GM23338 (cell line): ENCODE results near the gene RORB. TPM values are rescaled to one million over a fixed set of nuclear protein-coding genes. Genes with fewer than 3 reads are reported as not detected.

ENCODE experiments used
- ATAC-seq: fragments of 200-7000 bp; cut with Tn5 transposase; 3 replicates; pipeline ENCODE4 v1.9.1; 2020
- DNase-seq: peaks from one replicate; pipeline ENCODE4 v3.0.0-alpha.2; 2015; ENCODE audit warnings: low spot score
- H2AFZ ChIP-seq: fragments of 200-600 bp; sonication (generic); 2 replicates; pipeline ENCODE4 v1.8.0; 2016; ENCODE audit warnings: antibody characterized with exemption, mild to moderate bottlenecking, moderate library complexity
- H3F3A ChIP-seq: fragments of 200-600 bp; sonication (generic); replicated peaks from 2 replicates; pipeline ENCODE4 v1.8.0; 2017; ENCODE audit warnings: antibody characterized with exemption, mixed run types, low read depth
- H3K27ac ChIP-seq: fragments of 200-600 bp; sonication (generic); 2 replicates; pipeline ENCODE4 v1.6.1; 2016; ENCODE audit warnings: low read depth
- H3K27me3 ChIP-seq: fragments of 200-600 bp; sonication (generic); 2 replicates; pipeline ENCODE4 v1.8.0; 2016; ENCODE audit warnings: mild to moderate bottlenecking, mixed run types, moderate library complexity; ENCODE audit not compliant: insufficient read depth
- H3K36me3 ChIP-seq: fragments of 200-600 bp; sonication (generic); 2 replicates; pipeline ENCODE4 v1.8.0; 2016; ENCODE audit warnings: mild to moderate bottlenecking; ENCODE audit not compliant: insufficient read depth
- H3K4me1 ChIP-seq: fragments of 200-600 bp; sonication (generic); 2 replicates; pipeline ENCODE4 v1.8.0; 2016; ENCODE audit warnings: mild to moderate bottlenecking, moderate library complexity; ENCODE audit not compliant: insufficient read depth
- H3K4me2 ChIP-seq: fragments of 200-600 bp; sonication (generic); 2 replicates; pipeline ENCODE4 v1.7.1; 2017; ENCODE audit warnings: mixed run types
- H3K4me3 ChIP-seq: fragments of 200-600 bp; sonication (generic); 2 replicates; pipeline ENCODE4 v1.6.1; 2016; ENCODE audit warnings: mixed run types
- H3K79me2 ChIP-seq: fragments of 200-600 bp; sonication (generic); replicated peaks from 2 replicates; pipeline ENCODE4 v1.8.0; 2017; ENCODE audit warnings: mild to moderate bottlenecking; ENCODE audit not compliant: insufficient read depth
- H3K9me2 ChIP-seq: fragments of 200-600 bp; sonication (generic); 2 replicates; pipeline ENCODE4 v1.8.0; 2017; ENCODE audit not compliant: insufficient read depth
- H4K20me1 ChIP-seq: fragments of 200-600 bp; sonication (generic); replicated peaks from 2 replicates; pipeline ENCODE4 v1.8.0; 2017; ENCODE audit warnings: mild to moderate bottlenecking; ENCODE audit not compliant: insufficient read depth
- H3K27ac Mint-ChIP-seq: 2 replicates; pipeline ENCODE4 v1.8.0; 2020; ENCODE audit warnings: inconsistent platforms, mild to moderate bottlenecking, moderate library complexity, mixed read lengths
- H3K27me3 Mint-ChIP-seq: 3 replicates; pipeline ENCODE4 v1.8.0; 2022; ENCODE audit warnings: low read depth, mild to moderate bottlenecking, moderate library complexity, mixed read lengths, inconsistent platforms; ENCODE audit not compliant: insufficient read depth, poor library complexity
- H3K36me3 Mint-ChIP-seq: 3 replicates; pipeline ENCODE4 v1.8.0; 2021; ENCODE audit warnings: low read depth, mild to moderate bottlenecking, inconsistent platforms, moderate library complexity, mixed read lengths
- H3K4me1 Mint-ChIP-seq: 3 replicates; pipeline ENCODE4 v1.8.0; 2020; ENCODE audit warnings: mild to moderate bottlenecking, inconsistent platforms, mixed read lengths
- H3K4me3 Mint-ChIP-seq: 3 replicates; pipeline ENCODE4 v1.8.0; 2021; ENCODE audit warnings: moderate library complexity, mild to moderate bottlenecking, inconsistent platforms, mixed read lengths
- H3K9me3 Mint-ChIP-seq: 3 replicates; pipeline ENCODE4 v1.8.0; 2020; ENCODE audit warnings: moderate library complexity, mild to moderate bottlenecking, inconsistent platforms, mixed read lengths
- CREB1 ChIP-seq: fragments of 250-450 bp; sonication (Bioruptor Pico); IDR thresholded peaks from 2 replicates; pipeline ENCODE4 v1.5.0; 2020; ENCODE audit warnings: low read depth, mild to moderate bottlenecking, moderate library complexity
- EZH2 ChIP-seq: fragments of 200-600 bp; sonication (generic); IDR thresholded peaks from one replicate; pipeline ENCODE4 v1.8.0; 2017; ENCODE audit warnings: antibody characterized with exemption, mild to moderate bottlenecking, low read depth; ENCODE audit not compliant: unreplicated experiment
- EZH2phosphoT487 ChIP-seq: fragments of 200-600 bp; sonication (generic); IDR thresholded peaks from one replicate; pipeline ENCODE4 v1.8.1; 2018; ENCODE audit warnings: antibody characterized with exemption; ENCODE audit not compliant: unreplicated experiment
- JUNB ChIP-seq: IDR thresholded peaks from one replicate; pipeline ENCODE4 v1.6.1; 2016; ENCODE audit warnings: antibody characterized with exemption; ENCODE audit not compliant: unreplicated experiment
- STAT1 ChIP-seq: IDR thresholded peaks from one replicate; pipeline ENCODE4 v1.6.1; 2016; ENCODE audit warnings: antibody characterized with exemption; ENCODE audit not compliant: unreplicated experiment
- ZNF331 ChIP-seq: fragments of 250-450 bp; sonication (Bioruptor Pico); IDR thresholded peaks from 2 replicates; pipeline ENCODE4 v1.5.0; 2020; ENCODE audit warnings: low read depth, mild to moderate bottlenecking, moderate library complexity
- polyA plus RNA-seq: library from polyadenylated mRNA; unstranded; fragments of >200 nt; fragmentation: Nextera tagmentation; extraction: Ambion mirVana; gene quantifications from 2 replicates; pipeline ENCODE4 v1.2.1, GENCODE V29; 2016
- total RNA-seq: library from RNA; depleted of rRNA; stranded (reverse); fragments of >200 nt; shearing (Covaris generic); gene quantifications from 2 replicates; pipeline ENCODE4 v1.2.3, GENCODE V29; 2014
- TF ChIP-seq, protein P1 (sequence below): IDR thresholded peaks from one replicate; pipeline ENCODE4 v1.6.1; 2018; ENCODE audit warnings: antibody characterized with exemption; ENCODE audit not compliant: unreplicated experiment
- TF ChIP-seq, protein P2 (sequence below), 2 experiments: fragments of 200-600 bp in 1 of 2; sonication (generic) in 1 of 2; conservative IDR thresholded peaks; 2 replicates each; pipeline versions ENCODE4 v1.5.1 to v1.6.1; 2016 to 2017; ENCODE audit warnings: antibody characterized with exemption in 2 of 2, low read depth in 2 of 2, mild to moderate bottlenecking in 2 of 2, moderate library complexity in 1 of 2
- TF ChIP-seq, protein P3 (sequence below): fragments of 250-450 bp; sonication (Bioruptor Pico); IDR thresholded peaks from 2 replicates; pipeline ENCODE4 v1.5.0; 2020; ENCODE audit warnings: mild to moderate bottlenecking, moderate library complexity

RORB gene
- total and polyA plus RNA-seq, 2 experiments from 2014 or later = 1.2 to 4.5 TPM

DNA sequence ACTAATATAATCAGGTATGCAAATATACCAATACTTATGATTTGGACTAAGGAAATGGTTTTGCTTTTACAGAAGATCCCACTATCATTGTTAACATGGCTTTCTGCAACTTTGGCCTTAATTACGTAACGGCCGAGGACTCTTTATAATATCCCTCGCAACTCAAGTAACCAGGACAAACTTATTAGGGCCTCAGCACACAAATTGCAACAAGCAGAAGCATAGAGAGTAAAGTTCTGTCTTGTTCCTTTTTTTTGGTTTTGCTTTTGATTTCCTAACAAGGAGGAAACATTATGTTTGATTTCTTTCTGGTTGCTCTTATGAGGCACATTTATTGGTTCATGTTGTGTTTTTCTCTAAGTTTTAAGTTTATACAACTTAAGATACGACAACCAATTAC is 60.4 kb downstream of the RORB start (continued):
- TF ChIP-seq, protein P1, sequence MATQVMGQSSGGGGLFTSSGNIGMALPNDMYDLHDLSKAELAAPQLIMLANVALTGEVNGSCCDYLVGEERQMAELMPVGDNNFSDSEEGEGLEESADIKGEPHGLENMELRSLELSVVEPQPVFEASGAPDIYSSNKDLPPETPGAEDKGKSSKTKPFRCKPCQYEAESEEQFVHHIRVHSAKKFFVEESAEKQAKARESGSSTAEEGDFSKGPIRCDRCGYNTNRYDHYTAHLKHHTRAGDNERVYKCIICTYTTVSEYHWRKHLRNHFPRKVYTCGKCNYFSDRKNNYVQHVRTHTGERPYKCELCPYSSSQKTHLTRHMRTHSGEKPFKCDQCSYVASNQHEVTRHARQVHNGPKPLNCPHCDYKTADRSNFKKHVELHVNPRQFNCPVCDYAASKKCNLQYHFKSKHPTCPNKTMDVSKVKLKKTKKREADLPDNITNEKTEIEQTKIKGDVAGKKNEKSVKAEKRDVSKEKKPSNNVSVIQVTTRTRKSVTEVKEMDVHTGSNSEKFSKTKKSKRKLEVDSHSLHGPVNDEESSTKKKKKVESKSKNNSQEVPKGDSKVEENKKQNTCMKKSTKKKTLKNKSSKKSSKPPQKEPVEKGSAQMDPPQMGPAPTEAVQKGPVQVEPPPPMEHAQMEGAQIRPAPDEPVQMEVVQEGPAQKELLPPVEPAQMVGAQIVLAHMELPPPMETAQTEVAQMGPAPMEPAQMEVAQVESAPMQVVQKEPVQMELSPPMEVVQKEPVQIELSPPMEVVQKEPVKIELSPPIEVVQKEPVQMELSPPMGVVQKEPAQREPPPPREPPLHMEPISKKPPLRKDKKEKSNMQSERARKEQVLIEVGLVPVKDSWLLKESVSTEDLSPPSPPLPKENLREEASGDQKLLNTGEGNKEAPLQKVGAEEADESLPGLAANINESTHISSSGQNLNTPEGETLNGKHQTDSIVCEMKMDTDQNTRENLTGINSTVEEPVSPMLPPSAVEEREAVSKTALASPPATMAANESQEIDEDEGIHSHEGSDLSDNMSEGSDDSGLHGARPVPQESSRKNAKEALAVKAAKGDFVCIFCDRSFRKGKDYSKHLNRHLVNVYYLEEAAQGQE = no peak
- TF ChIP-seq, protein P2, sequence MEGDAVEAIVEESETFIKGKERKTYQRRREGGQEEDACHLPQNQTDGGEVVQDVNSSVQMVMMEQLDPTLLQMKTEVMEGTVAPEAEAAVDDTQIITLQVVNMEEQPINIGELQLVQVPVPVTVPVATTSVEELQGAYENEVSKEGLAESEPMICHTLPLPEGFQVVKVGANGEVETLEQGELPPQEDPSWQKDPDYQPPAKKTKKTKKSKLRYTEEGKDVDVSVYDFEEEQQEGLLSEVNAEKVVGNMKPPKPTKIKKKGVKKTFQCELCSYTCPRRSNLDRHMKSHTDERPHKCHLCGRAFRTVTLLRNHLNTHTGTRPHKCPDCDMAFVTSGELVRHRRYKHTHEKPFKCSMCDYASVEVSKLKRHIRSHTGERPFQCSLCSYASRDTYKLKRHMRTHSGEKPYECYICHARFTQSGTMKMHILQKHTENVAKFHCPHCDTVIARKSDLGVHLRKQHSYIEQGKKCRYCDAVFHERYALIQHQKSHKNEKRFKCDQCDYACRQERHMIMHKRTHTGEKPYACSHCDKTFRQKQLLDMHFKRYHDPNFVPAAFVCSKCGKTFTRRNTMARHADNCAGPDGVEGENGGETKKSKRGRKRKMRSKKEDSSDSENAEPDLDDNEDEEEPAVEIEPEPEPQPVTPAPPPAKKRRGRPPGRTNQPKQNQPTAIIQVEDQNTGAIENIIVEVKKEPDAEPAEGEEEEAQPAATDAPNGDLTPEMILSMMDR (conservative IDR thresholded peaks at IDR 0.05; ENCODE audit: low read depth in 2 of 2) = no peak
- TF ChIP-seq ZNF331 = no peak
- no peak for TF ChIP-seq EZH2
- no peak for TF ChIP-seq CREB1 (CRISPR knock-in tag)

DNA sequence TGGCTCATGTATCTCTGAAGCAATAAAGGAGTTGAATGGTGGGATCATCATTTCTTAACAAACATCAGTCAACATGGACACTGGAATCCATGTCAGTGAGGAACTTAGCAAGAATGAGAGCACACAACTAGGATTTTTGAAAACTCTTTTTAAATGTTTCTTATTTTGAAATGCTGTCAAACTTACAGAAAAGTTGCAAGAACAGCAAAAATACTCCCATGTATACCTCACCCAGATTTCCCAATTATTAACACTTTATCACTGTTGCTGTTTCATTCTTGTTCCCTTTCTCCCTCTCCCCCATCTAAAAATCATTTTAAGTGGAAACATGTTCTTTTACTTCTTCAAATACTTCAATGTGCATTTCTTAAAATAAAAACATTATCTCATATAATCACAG is 65.5 kb downstream of the RORB start:
- Mint-ChIP-seq H3K4me1 (peaks cover 9% of the 10 kb centered on the region; the same call in 2 of the 3 replicates), H3K36me3 (no peaks in the 10 kb centered on the region), H3K9me3 (no peaks in the 10 kb centered on the region), H3K27me3 (peaks cover 1% of the 10 kb centered on the region), H3K4me3 (no peak overlapping the region), H3K27ac (no peak overlapping the region)
- Histone ChIP-seq H3K79me2 (no peaks in the 10 kb centered on the region), H3K9me2 (no peaks in the 10 kb centered on the region), H3F3A (no peaks in the 10 kb centered on the region), H3K36me3 (no peaks in the 10 kb centered on the region), H3K4me1 (0 out of 2 replicates have a peak, but pooled peaks cover 3% of the 10 kb centered on the region), H4K20me1 (no peaks in the 10 kb centered on the region), H2AFZ (no peak overlapping the region), H3K27me3 (no peaks in the 10 kb centered on the region), H3K4me2 (no peak overlapping the region), H3K27ac (no peak overlapping the region), H3K4me3 (no peak overlapping the region)
- ATAC-seq = no peak
- DNase-seq = no peak
- TF ChIP-seq STAT1 (no peak), ZNF331 (no peak), EZH2phosphoT487 (no peak), JUNB (no peak)
- TF ChIP-seq, protein P1 = no peak
- TF ChIP-seq, protein P3, sequence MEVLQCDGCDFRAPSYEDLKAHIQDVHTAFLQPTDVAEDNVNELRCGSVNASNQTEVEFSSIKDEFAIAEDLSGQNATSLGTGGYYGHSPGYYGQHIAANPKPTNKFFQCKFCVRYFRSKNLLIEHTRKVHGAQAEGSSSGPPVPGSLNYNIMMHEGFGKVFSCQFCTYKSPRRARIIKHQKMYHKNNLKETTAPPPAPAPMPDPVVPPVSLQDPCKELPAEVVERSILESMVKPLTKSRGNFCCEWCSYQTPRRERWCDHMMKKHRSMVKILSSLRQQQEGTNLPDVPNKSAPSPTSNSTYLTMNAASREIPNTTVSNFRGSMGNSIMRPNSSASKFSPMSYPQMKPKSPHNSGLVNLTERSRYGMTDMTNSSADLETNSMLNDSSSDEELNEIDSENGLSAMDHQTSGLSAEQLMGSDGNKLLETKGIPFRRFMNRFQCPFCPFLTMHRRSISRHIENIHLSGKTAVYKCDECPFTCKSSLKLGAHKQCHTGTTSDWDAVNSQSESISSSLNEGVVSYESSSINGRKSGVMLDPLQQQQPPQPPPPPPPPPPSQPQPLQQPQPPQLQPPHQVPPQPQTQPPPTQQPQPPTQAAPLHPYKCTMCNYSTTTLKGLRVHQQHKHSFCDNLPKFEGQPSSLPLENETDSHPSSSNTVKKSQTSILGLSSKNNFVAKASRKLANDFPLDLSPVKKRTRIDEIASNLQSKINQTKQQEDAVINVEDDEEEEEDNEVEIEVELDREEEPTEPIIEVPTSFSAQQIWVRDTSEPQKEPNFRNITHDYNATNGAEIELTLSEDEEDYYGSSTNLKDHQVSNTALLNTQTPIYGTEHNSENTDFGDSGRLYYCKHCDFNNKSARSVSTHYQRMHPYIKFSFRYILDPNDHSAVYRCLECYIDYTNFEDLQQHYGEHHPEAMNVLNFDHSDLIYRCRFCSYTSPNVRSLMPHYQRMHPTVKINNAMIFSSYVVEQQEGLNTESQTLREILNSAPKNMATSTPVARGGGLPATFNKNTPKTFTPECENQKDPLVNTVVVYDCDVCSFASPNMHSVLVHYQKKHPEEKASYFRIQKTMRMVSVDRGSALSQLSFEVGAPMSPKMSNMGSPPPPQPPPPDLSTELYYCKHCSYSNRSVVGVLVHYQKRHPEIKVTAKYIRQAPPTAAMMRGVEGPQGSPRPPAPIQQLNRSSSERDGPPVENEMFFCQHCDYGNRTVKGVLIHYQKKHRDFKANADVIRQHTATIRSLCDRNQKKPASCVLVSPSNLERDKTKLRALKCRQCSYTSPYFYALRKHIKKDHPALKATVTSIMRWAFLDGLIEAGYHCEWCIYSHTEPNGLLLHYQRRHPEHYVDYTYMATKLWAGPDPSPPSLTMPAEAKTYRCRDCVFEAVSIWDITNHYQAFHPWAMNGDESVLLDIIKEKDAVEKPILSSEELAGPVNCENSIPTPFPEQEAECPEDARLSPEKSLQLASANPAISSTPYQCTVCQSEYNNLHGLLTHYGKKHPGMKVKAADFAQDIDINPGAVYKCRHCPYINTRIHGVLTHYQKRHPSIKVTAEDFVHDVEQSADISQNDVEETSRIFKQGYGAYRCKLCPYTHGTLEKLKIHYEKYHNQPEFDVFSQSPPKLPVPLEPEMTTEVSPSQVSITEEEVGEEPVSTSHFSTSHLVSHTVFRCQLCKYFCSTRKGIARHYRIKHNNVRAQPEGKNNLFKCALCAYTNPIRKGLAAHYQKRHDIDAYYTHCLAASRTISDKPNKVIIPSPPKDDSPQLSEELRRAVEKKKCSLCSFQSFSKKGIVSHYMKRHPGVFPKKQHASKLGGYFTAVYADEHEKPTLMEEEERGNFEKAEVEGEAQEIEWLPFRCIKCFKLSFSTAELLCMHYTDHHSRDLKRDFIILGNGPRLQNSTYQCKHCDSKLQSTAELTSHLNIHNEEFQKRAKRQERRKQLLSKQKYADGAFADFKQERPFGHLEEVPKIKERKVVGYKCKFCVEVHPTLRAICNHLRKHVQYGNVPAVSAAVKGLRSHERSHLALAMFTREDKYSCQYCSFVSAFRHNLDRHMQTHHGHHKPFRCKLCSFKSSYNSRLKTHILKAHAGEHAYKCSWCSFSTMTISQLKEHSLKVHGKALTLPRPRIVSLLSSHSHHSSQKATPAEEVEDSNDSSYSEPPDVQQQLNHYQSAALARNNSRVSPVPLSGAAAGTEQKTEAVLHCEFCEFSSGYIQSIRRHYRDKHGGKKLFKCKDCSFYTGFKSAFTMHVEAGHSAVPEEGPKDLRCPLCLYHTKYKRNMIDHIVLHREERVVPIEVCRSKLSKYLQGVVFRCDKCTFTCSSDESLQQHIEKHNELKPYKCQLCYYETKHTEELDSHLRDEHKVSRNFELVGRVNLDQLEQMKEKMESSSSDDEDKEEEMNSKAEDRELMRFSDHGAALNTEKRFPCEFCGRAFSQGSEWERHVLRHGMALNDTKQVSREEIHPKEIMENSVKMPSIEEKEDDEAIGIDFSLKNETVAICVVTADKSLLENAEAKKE = no peak
